ENCODE measurements around the gene PTPRB. TPM values are rescaled to one million over a fixed set of nuclear protein-coding genes. Genes with fewer than 3 reads are reported as not detected.

Gene PTPRB
- total and polyA plus RNA-seq, 7 experiments from 2014 or later: 0.16 to 0.24 TPM; not detected in 5

DNA sequence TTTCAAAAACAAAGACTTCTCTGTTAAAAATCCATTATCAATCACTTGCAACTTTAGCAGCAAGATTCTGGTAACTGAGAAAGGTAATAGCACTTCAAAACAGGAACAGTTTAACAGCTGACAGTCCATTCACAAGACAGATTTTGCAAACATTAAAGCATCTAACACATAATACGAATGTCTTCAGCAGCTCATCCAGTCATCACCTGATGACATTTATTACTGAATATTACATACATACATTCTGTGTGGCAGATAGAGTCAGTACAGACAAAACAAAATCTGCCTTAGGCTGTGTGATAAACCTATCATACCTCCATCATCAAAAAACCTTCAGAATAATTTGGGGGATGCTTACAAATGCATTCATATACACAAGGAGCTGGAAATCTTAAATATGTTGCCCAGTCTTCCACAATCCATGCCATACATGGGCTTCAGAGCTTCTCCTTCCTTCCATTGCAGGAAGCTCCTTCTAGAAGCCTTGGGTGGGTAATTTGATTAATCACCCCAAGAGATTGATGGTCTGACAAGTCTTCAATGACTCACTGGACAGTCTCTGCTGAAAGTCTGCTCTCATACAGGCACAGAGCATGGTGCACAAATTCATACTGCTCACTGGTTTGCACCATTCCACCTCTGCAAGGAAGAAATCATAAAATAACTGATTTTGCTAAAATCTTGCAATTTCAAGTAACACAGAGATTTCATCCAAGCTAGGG is 1.6 kb upstream of the PTPRB start:
- H3K4me1 Mint-ChIP-seq: no peaks in the 10 kb centered on the region
- DNase-seq (no peak), ATAC-seq (no peak)
- H3K27me3 ChIP-seq (ENCODE audit: control insufficient read depth in 2 of 2, insufficient read depth in 2 of 2, low read length in 2 of 2): no peaks in the 10 kb centered on the region
- no peaks in the 10 kb centered on the region for H3K36me3 ChIP-seq (ENCODE audit: control insufficient read depth in 2 of 3, insufficient read depth in 3 of 3, low read length in 3 of 3)
- POLR2A ChIA-PET: no interaction called here
- CTCF ChIA-PET: no interaction called here
- no peaks in the 10 kb centered on the region for H3K9me3 ChIP-seq (ENCODE audit: control insufficient read depth in 2 of 3, low read length in 3 of 3)
- H3K36me3 Mint-ChIP-seq: no peaks in the 10 kb centered on the region
- no peaks in the 10 kb centered on the region for H3K4me1 ChIP-seq (ENCODE audit: control insufficient read depth in 2 of 2, insufficient read depth in 2 of 2, low read length in 2 of 2)
- peaks cover 16 to 41% (median 22%) of the 10 kb centered on the region in 5 donors for H3K27me3 Mint-ChIP-seq
- no peak overlapping the region for H3K27ac ChIP-seq (ENCODE audit: low read depth, low read length)
- H3K27ac Mint-ChIP-seq: no peak overlapping the region
- intact Hi-C loops (cut with micrococcal nuclease): no loop called here
- H3K9me3 Mint-ChIP-seq: peaks cover 0 to 2% (median 0%) of the 10 kb centered on the region in 11 donors
- H3K4me3 Mint-ChIP-seq: no peak overlapping the region
- H3K4me3 ChIP-seq (ENCODE audit: low read length): no peak overlapping the region

DNA sequence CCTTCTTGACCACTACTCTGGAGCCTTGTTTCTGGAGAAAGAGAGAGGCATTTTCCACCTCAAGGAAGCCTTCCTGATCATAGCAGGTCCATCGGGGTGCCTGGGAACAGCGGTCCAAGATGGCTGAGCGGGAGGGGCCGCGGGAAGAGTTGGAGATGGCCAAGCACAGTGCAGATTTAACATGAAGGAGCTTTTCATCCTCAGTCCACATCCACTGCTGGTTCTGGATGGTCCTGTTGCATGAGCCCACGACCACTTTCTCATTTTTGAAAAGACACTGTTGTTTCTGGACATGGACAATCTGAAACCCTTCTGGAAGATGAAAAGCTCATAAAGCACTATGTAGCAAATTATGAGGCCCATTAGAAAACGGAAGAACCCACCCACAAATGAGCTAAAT is 1.5 kb downstream of the PTPRB start:
- POLR2A ChIA-PET: no interaction called here
- peaks cover 9 to 30% (median 15%) of the 10 kb centered on the region in 5 donors for H3K27me3 Mint-ChIP-seq

DNA sequence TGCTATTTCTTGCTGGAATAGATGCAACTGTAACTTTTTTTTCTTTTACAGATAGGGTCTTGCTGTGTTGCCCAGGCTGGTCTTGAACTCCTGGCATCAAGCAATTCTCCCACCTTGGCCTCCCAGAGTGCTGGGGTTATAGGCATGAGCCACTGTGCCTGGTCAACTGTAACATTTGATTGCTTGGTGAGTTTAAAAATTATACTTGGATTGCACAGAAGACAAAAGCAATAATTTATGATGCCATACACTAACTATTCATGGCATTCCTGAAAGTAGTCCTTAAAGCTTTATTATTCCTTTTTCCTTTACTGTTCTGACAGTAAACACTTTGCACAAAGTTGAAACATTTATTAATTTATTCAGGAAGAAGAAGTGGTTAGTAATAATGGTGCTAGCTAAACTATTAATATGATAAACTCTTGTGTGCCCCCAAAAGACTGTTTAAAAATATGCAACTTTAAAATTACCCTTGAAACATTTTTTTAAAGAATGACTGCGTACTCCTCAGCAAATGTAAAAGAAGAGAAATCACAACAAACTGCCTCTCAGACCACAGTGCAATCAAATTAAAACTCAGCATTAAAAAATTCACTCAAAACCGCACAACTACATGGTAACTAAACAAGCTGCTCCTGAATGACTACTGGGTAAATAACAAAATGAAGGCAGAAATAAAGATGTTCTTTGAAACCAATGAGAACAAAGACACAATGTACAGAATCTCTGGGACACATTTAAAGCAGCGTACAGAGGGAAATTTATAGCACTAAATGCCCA is 8.3 kb downstream of the PTPRB start:
- POLR2A ChIA-PET: no interaction called here

More for the DNA sequence above, 1.5 kb downstream of the PTPRB start:
- no peaks in the 10 kb centered on the region for H3K27me3 ChIP-seq (ENCODE audit: control insufficient read depth in 2 of 2, insufficient read depth in 2 of 2, low read length in 2 of 2)
- no peaks in the 10 kb centered on the region for H3K36me3 ChIP-seq (ENCODE audit: control insufficient read depth in 2 of 3, insufficient read depth in 3 of 3, low read length in 3 of 3)
- H3K27ac ChIP-seq (ENCODE audit: low read depth, low read length): no peak overlapping the region
- no peak overlapping the region for H3K4me3 ChIP-seq (ENCODE audit: low read length)
- ATAC-seq: no peak
- intact Hi-C loops (cut with micrococcal nuclease): no loop called here
- H3K27ac Mint-ChIP-seq: no peak overlapping the region
- H3K9me3 ChIP-seq (ENCODE audit: control insufficient read depth in 2 of 3, low read length in 3 of 3): no peaks in the 10 kb centered on the region
- H3K9me3 Mint-ChIP-seq: peaks cover 0 to 4% (median 0%) of the 10 kb centered on the region in 11 donors
- H3K4me3 Mint-ChIP-seq: no peak overlapping the region
- H3K4me1 ChIP-seq (ENCODE audit: control insufficient read depth in 2 of 2, insufficient read depth in 2 of 2, low read length in 2 of 2): no peaks in the 10 kb centered on the region
- H3K36me3 Mint-ChIP-seq: no peaks in the 10 kb centered on the region
- DNase-seq: no peak
- no peaks in the 10 kb centered on the region for H3K4me1 Mint-ChIP-seq
- CTCF ChIA-PET: no interaction called here

DNA sequence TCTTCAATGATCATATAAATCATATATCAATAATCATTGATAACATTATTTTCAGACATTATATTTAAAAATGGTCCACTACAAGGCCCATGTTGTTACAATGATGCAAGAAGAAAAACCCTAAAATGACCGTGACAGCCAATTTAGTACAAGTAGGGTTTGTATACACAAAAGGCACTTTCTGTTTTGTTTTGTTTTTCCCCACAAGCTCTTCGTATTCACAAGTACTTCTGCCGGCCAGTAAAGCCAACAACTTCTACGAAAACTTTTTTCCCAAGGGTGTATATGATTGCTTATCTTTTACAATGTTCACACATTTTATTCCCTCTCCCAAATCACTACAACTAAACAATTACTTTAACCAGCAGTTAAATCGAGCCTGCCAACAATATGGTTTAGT is 9.6 kb downstream of the PTPRB start:
- ATAC-seq: no peak
- Mint-ChIP-seq H3K4me3 (no peak overlapping the region), H3K36me3 (no peaks in the 10 kb centered on the region), H3K27me3 (peaks cover 0 to 20% (median 12%) of the 10 kb centered on the region in 5 donors), H3K4me1 (no peaks in the 10 kb centered on the region), H3K9me3 (peaks cover 0 to 11% (median 2%) of the 10 kb centered on the region in 11 donors), H3K27ac (no peak overlapping the region)
- Histone ChIP-seq H3K27me3 (ENCODE audit: control insufficient read depth in 2 of 2, insufficient read depth in 2 of 2, low read length in 2 of 2) (no peaks in the 10 kb centered on the region), H3K27ac (ENCODE audit: low read depth, low read length) (no peak overlapping the region), H3K4me1 (ENCODE audit: control insufficient read depth in 2 of 2, insufficient read depth in 2 of 2, low read length in 2 of 2) (no peaks in the 10 kb centered on the region), H3K4me3 (ENCODE audit: low read length) (no peak overlapping the region), H3K9me3 (ENCODE audit: control insufficient read depth in 2 of 3, low read length in 3 of 3) (no peaks in the 10 kb centered on the region), H3K36me3 (ENCODE audit: control insufficient read depth in 2 of 3, insufficient read depth in 3 of 3, low read length in 3 of 3) (no peaks in the 10 kb centered on the region)
- intact Hi-C loops (cut with micrococcal nuclease): no loop called here
- ChIA-PET POLR2A (no interaction called here), CTCF (no interaction called here)
- no peak for DNase-seq

More for the DNA sequence above, 8.3 kb downstream of the PTPRB start:
- Histone ChIP-seq H3K9me3 (ENCODE audit: control insufficient read depth in 2 of 3, low read length in 3 of 3) (no peaks in the 10 kb centered on the region), H3K27me3 (ENCODE audit: control insufficient read depth in 2 of 2, insufficient read depth in 2 of 2, low read length in 2 of 2) (no peaks in the 10 kb centered on the region), H3K4me3 (ENCODE audit: low read length) (no peak overlapping the region), H3K27ac (ENCODE audit: low read depth, low read length) (no peak overlapping the region), H3K4me1 (ENCODE audit: control insufficient read depth in 2 of 2, insufficient read depth in 2 of 2, low read length in 2 of 2) (no peaks in the 10 kb centered on the region), H3K36me3 (ENCODE audit: control insufficient read depth in 2 of 3, insufficient read depth in 3 of 3, low read length in 3 of 3) (no peaks in the 10 kb centered on the region)
- intact Hi-C loops (cut with micrococcal nuclease): no loop called here
- Mint-ChIP-seq H3K9me3 (peaks cover 0 to 12% (median 2%) of the 10 kb centered on the region in 11 donors), H3K4me1 (no peaks in the 10 kb centered on the region), H3K27me3 (peaks cover 0 to 16% (median 12%) of the 10 kb centered on the region in 5 donors), H3K36me3 (no peaks in the 10 kb centered on the region), H3K4me3 (no peak overlapping the region), H3K27ac (no peak overlapping the region)
- no peak for DNase-seq
- no peak for ATAC-seq
- CTCF ChIA-PET: no interaction called here

DNA sequence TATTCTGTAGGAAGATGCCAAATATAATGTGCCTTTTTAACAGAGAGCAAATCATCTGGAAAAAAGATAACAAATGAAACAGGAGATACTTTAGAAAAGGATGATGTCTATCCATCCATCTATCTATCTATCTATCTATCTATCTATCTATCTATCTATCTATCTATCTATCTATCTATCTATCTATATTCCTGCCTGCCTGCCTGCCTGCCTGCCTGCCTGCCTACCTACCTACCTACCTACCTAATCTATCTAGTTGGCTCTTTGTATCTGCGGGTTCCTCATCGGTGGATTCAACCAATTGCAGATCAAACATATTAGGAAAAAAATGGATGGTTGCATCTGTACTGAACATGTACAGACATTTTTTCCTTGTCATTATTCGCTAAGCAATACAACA is 11.0 kb downstream of the PTPRB start:
- no peak for ATAC-seq
- CTCF ChIA-PET: no interaction called here
- no peak overlapping the region for H3K27ac ChIP-seq (ENCODE audit: low read depth, low read length)
- no peaks in the 10 kb centered on the region for H3K9me3 ChIP-seq (ENCODE audit: control insufficient read depth in 2 of 3, low read length in 3 of 3)
- intact Hi-C loops (cut with micrococcal nuclease): no loop called here
- Mint-ChIP-seq H3K36me3 (no peaks in the 10 kb centered on the region), H3K4me3 (no peak overlapping the region), H3K4me1 (no peaks in the 10 kb centered on the region), H3K9me3 (peaks cover 0 to 11% (median 2%) of the 10 kb centered on the region in 11 donors), H3K27ac (no peak overlapping the region), H3K27me3 (peaks cover 0 to 20% (median 12%) of the 10 kb centered on the region in 5 donors)
- DNase-seq: no peak
- no peak overlapping the region for H3K4me3 ChIP-seq (ENCODE audit: low read length)
- no peaks in the 10 kb centered on the region for H3K36me3 ChIP-seq (ENCODE audit: control insufficient read depth in 2 of 3, insufficient read depth in 3 of 3, low read length in 3 of 3)
- POLR2A ChIA-PET: no interaction called here
- H3K4me1 ChIP-seq (ENCODE audit: control insufficient read depth in 2 of 2, insufficient read depth in 2 of 2, low read length in 2 of 2): no peaks in the 10 kb centered on the region
- H3K27me3 ChIP-seq (ENCODE audit: control insufficient read depth in 2 of 2, insufficient read depth in 2 of 2, low read length in 2 of 2): no peaks in the 10 kb centered on the region

DNA sequence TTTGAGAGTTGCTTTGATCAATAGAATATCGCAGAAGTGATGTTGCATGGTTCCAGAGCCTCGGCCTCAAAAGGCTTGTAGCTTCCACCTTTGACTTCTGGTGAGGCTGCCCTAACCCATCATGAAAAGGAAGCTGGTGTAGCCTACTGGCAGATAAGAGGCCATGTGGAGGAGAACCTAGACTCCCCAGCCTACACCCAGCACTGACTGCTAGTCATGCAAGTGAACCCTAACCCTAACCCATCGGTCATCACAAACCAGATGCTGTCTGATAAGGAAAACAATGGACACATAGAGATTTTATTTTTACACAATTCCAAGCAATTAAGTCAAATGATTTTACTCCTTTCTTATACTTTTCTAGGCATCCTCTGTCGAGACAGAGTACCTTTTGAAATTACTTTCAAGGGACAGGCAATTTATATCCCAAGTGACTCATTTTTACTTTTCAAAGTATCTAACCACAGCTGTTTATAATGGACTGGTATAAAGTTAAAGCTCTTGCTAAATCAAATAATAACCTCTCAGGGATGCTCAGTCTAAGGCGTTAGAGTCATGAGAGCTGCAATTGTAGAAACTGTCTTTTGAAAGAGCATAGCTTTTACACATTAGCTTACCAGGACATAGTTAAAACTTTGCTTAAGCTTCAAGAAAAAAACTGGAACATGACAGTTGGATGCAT is 17.6 kb downstream of the PTPRB start:
- H3K9me3 Mint-ChIP-seq: no peaks in the 10 kb centered on the region
- ChIA-PET CTCF (no interaction called here), POLR2A (interaction anchor here (0.8 kb wide), 1 partner anchor 133 kb away, joined by 4 read pairs; no protein-coding TSS in a partner anchor)
- no peaks in the 10 kb centered on the region for H3K27me3 ChIP-seq (ENCODE audit: control insufficient read depth in 2 of 2, insufficient read depth in 2 of 2, low read length in 2 of 2)
- no peak for DNase-seq
- peaks cover 0 to 21% (median 15%) of the 10 kb centered on the region in 5 donors for H3K27me3 Mint-ChIP-seq
- H3K4me1 Mint-ChIP-seq: no peaks in the 10 kb centered on the region
- no peak overlapping the region for H3K4me3 Mint-ChIP-seq
- no peak for ATAC-seq
- no peak overlapping the region for H3K27ac Mint-ChIP-seq
- H3K4me3 ChIP-seq (ENCODE audit: low read length): no peak overlapping the region
- H3K36me3 Mint-ChIP-seq: no peaks in the 10 kb centered on the region
- H3K9me3 ChIP-seq (ENCODE audit: control insufficient read depth in 2 of 3, low read length in 3 of 3): no peaks in the 10 kb centered on the region
- no peaks in the 10 kb centered on the region for H3K4me1 ChIP-seq (ENCODE audit: control insufficient read depth in 2 of 2, insufficient read depth in 2 of 2, low read length in 2 of 2)
- H3K36me3 ChIP-seq (ENCODE audit: control insufficient read depth in 2 of 3, insufficient read depth in 3 of 3, low read length in 3 of 3): no peaks in the 10 kb centered on the region
- H3K27ac ChIP-seq (ENCODE audit: low read depth, low read length): no peak overlapping the region
- intact Hi-C loops (cut with micrococcal nuclease): no loop called here
